GM12891 (cell line): ENCODE data around the gene RNF150.

ENCODE experiments used
- POLR2A ChIP-seq: IDR thresholded peaks from 2 replicates; pipeline ENCODE4 v1.6.1; 2011; ENCODE audit warnings: low read depth, low read length, control low read depth
- POLR2AphosphoS5 ChIP-seq: IDR thresholded peaks from 2 replicates; pipeline ENCODE4 v1.6.1; 2011; ENCODE audit warnings: low read depth, low read length, control low read depth

DNA sequence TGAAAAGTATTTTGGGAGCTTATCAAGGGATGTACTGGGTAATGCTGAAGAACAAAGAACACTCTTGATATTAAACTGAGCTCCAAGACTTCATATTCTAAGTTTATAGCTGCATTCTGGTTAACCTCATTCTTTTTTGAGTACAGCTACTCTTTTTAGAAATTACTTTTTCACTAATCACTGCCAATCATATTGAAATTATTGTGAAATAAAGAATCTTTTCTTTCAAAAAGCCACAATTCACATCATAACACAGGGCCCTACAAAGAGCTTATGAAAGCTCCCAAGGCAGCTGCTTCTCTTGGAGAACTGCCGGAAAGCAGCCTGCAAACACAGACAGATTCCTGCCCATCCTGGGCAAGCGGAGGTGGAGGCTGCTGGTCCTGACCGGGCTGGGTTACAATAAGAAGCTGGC lies 121.4 kb downstream of the RNF150 start:
- no peak for TF ChIP-seq POLR2AphosphoS5
- TF ChIP-seq POLR2A, result no peak
